Uterus (tissue), 4 donors: ENCODE results near the gene NOA1. TPM values are rescaled to one million over a fixed set of nuclear protein-coding genes. Genes with fewer than 3 reads are reported as not detected.
A peak's percentile ranks its signal among the peaks of the same experiment; 100 is the strongest.

ENCODE experiments used
- DNase-seq, 2 donors: peaks; one replicate each; pipeline ENCODE4 v3.0.0-alpha.2; 2019 to 2020
- H3K27ac ChIP-seq, 2 donors: fragments of 200-600 bp; sonication (generic); 1 replicate in 1 of 2; 2 replicates in 1 of 2; pipeline ENCODE4 v1.5.1; 2016 to 2018
- H3K27me3 ChIP-seq, 2 donors: fragments of 200-600 bp; sonication (generic); one replicate each; pipeline ENCODE4 v1.5.1; 2018 to 2019; ENCODE audit warnings: control low read depth in 1 of 2
- H3K36me3 ChIP-seq, 2 donors: fragments of 200-600 bp; sonication (generic); one replicate each; pipeline ENCODE4 v1.5.1; 2019; ENCODE audit warnings: control low read depth in 1 of 2
- H3K4me1 ChIP-seq, 2 donors: fragments of 200-600 bp; sonication (generic); one replicate each; pipeline ENCODE4 v1.5.1; 2018 to 2019; ENCODE audit warnings: control low read depth in 1 of 2
- H3K4me3 ChIP-seq, 2 donors: fragments of 200-600 bp; sonication (generic); 1 replicate in 1 of 2; 2 replicates in 1 of 2; pipeline ENCODE4 v1.5.1; 2018 to 2019; ENCODE audit warnings: mild to moderate bottlenecking in 1 of 2
- H3K9me3 ChIP-seq, 2 donors: fragments of 200-600 bp; sonication (generic); one replicate each; pipeline ENCODE4 v1.5.1; 2019; ENCODE audit warnings: control low read depth in 1 of 2
- CTCF ChIP-seq, 4 experiments: fragments of 200-600 bp in 2 of 4; fragments of 450-650 bp in 2 of 4; sonication (generic) in 2 of 4; IDR thresholded peaks; one replicate each; pipeline ENCODE4 v1.5.1; 2016 to 2019; ENCODE audit warnings: antibody characterized with exemption in 4 of 4, mild to moderate bottlenecking in 2 of 4, moderate library complexity in 1 of 4
- POLR2A ChIP-seq, 2 donors: fragments of 450-650 bp; IDR thresholded peaks; one replicate each; pipeline ENCODE4 v1.6.1; 2016; ENCODE audit warnings: antibody characterized with exemption in 2 of 2, mild to moderate bottlenecking in 1 of 2, moderate library complexity in 1 of 2
- intact Hi-C: fragments of 100-400 bp; cut with DNase I; formaldehyde crosslinking; loops from one replicate; pipeline ENCODE4 v1.15.1; 2023; ENCODE audit warnings: low total_unique reads
- total RNA-seq, 4 donors: library from RNA; depleted of rRNA in 3 of 4; stranded (reverse); fragments of >200 nt in 3 of 4; gene quantifications; one replicate each; pipeline versions ENCODE4 v1.1.0 to v1.2.4, GENCODE V29; 2014 to 2023
- donor health status: DM: yes; HTN: yes; CAD: no.

Gene NOA1
- total RNA-seq, 4 donors from 2014 or later = 14.1 to 21.8 (median 18.4) TPM

- no peaks in the 10 kb centered on the region for H3K9me3 ChIP-seq
- no peak overlapping the region for H3K4me3 ChIP-seq
- intact Hi-C loops = no loop called here
- H3K27me3 ChIP-seq = no peaks in the 10 kb centered on the region
- H3K36me3 ChIP-seq = no peaks in the 10 kb centered on the region
- no peak for DNase-seq
- H3K27ac ChIP-seq = no peak overlapping the region
- no peak for TF ChIP-seq CTCF (IDR thresholded peaks at IDR 0.05)
- no peak for TF ChIP-seq POLR2A (IDR thresholded peaks at IDR 0.05)
- H3K4me1 ChIP-seq = no peaks in the 10 kb centered on the region
These were observed 18.3 kb downstream of the NOA1 start for GRCh38 chr4:56959100-56959499.

DNA sequence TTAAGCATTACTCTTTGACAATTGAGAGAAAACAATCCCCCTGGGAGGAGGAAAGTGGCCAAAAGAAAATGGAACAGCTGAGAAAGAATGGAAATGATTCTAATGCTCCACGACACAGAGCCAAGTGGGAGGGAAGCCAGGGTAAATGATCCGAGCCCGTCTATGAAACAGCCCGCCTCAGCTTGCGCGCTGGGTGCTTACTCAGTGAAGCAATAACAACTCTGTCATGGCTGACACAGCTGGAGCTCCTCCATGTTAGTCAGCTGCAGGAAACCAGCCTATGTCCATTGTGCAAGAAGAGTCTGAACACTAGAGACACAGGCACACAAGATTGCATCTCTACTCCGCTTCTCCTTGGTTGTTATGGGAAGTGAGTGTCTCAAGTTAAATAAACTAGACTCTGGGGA is 19.3 kb downstream of the NOA1 start:
- DNase-seq = peak; percentile 86 to 88
- intact Hi-C loops = no loop called here
- no peak overlapping the region for H3K4me3 ChIP-seq
- no peak for TF ChIP-seq POLR2A (IDR thresholded peaks at IDR 0.05)
- TF ChIP-seq CTCF (IDR thresholded peaks at IDR 0.05) = no peak
- H3K36me3 ChIP-seq = no peaks in the 10 kb centered on the region
- H3K4me1 ChIP-seq = no peaks in the 10 kb centered on the region
- H3K27me3 ChIP-seq = no peaks in the 10 kb centered on the region
- peak overlapping the region in 1 of 2 donors; percentile 18 for H3K27ac ChIP-seq
- no peaks in the 10 kb centered on the region for H3K9me3 ChIP-seq

DNA sequence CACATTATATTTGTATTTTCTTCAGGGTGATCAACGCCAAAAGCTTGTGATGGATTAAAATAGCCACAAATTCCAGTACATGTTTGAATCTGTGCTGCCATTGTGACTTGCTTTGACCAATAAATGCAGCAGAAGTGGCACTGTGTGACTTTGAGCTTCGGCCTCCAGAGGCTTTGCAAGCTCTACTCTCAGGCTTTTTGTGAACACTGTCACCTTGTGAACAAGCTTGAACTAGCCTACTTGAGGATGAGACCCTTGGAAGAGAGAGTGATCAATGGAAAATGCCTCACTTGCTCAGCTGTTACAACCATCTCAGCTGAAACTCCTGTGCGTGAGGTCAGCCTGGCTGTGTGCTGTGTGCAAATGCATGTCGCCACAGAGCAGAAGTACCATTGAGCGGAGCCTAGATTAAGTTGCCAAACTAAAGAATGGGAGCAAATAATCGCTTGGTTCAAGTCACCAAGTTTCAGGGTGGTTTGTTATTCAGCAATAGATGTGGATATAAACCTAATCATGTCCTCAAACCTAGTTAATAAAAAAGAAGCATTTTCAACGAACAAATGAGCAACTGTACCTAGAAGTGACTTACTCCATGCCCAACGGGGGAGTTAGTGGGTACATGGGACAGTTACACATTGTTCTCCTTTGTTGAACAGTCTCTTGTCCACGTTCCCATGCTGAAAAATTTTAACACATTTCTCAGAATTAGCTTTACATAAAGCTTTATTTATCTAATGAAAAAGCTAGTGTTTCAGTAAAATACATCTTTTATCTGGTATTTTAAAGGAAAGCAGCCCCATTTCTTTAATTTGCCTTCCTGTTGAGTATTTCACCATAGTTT is 23.5 kb downstream of the NOA1 start:
- H3K27me3 ChIP-seq = no peaks in the 10 kb centered on the region
- TF ChIP-seq POLR2A (IDR thresholded peaks at IDR 0.05) (no peak), CTCF (IDR thresholded peaks at IDR 0.05) (no peak)
- intact Hi-C loops = no loop called here
- H3K36me3 ChIP-seq = no peaks in the 10 kb centered on the region
- H3K27ac ChIP-seq = no peak overlapping the region
- no peak overlapping the region for H3K4me3 ChIP-seq
- no peaks in the 10 kb centered on the region for H3K9me3 ChIP-seq
- no peak for DNase-seq
- no peaks in the 10 kb centered on the region for H3K4me1 ChIP-seq

- no peak for TF ChIP-seq CTCF (IDR thresholded peaks at IDR 0.05)
- TF ChIP-seq POLR2A (IDR thresholded peaks at IDR 0.05) = no peak
- Histone ChIP-seq H3K4me3 (no peak overlapping the region), H3K27ac (no peak overlapping the region), H3K4me1 (no peaks in the 10 kb centered on the region), H3K27me3 (no peaks in the 10 kb centered on the region), H3K9me3 (no peaks in the 10 kb centered on the region), H3K36me3 (no peaks in the 10 kb centered on the region)
- no peak for DNase-seq
- intact Hi-C loops = no loop called here
These were observed 36.0 kb downstream of the NOA1 start for GRCh38 chr4:56941403-56941802.

DNA sequence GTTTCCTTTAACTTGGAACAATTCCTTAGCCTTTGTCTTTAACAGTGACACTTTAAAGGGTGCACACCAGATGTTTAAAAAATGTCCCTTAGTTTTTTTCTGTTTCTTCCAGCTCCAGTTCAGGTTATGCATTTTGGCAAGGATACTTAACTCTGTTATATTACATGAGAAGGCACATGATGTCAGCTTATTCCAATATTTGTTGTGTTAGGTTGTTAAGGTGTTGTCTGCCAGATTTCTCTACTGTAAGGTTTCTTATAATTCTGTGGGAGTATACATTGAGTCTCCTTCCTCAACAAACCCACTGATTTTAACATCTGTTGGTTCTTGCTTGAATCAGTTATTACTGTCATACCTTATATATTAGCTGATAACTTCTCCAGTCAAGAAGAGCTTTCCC is 36.4 kb downstream of the NOA1 start:
- H3K27me3 ChIP-seq = no peaks in the 10 kb centered on the region
- no peaks in the 10 kb centered on the region for H3K9me3 ChIP-seq
- intact Hi-C loops = no loop called here
- H3K4me1 ChIP-seq = no peaks in the 10 kb centered on the region
- H3K36me3 ChIP-seq = no peaks in the 10 kb centered on the region
- no peak overlapping the region for H3K4me3 ChIP-seq
- H3K27ac ChIP-seq = no peak overlapping the region
- no peak for TF ChIP-seq POLR2A (IDR thresholded peaks at IDR 0.05)
- TF ChIP-seq CTCF (IDR thresholded peaks at IDR 0.05) = no peak
- no peak for DNase-seq
